Glomerular visceral epithelial cell (primary cell): ENCODE measurements around the gene SYTL3.
"Not testable (repeated sequence)": the region's sequence is repeated elsewhere in the genome, so short reads cannot be mapped to it uniquely, and the experiment has no call there.

ENCODE experiments used
- DNase-seq: peaks from one replicate; pipeline ENCODE4 v3.0.0-alpha.2; 2016; ENCODE audit errors: extremely low spot score

The SYTL3 gene

DNA sequence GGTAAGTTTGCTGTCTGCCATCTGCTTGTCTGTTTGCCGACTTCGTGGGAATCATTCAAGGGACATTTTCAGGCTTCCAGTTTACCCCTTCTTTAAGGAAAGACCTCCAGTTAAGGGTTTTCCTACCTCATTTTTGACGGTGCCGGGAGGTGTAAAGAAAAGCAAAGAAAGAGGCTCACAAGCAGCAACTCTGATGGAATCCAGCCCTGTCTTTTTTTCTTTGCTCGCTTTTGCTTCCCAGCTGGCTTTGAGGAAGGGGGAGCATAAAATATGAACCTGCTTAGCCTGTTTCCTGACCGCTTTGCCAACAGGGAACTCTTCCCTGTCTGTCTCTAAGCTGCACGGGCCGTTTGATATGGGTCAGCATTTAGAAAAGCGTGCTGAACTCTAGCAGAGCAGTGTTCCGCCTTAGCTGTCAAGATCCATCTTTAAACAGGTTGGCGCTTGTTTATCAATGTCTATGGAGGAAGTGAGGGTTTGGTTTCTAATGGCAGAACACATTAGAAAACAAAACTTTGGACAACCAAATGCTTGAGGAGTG lies 13.8 kb downstream of the SYTL3 start:
- no peak for DNase-seq

DNA sequence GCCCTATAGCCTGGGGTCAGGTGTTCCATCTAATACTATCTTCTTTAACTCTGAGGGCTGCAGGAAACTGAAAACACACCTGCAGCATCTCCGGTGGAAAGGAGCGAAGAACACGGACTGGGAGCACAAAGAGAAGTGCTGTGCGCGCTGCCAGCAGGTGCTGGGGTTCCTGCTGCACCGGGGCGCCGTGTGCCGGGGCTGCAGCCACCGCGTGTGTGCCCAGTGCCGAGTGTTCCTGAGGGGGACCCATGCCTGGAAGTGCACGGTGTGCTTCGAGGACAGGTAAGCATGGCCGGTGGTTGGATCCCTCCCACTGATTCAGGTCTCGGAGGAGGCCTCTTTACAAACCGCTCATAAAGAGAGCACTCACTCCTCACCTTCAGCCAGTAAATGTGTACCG lies 15.5 kb downstream of the SYTL3 start:
- no peak for DNase-seq

DNA sequence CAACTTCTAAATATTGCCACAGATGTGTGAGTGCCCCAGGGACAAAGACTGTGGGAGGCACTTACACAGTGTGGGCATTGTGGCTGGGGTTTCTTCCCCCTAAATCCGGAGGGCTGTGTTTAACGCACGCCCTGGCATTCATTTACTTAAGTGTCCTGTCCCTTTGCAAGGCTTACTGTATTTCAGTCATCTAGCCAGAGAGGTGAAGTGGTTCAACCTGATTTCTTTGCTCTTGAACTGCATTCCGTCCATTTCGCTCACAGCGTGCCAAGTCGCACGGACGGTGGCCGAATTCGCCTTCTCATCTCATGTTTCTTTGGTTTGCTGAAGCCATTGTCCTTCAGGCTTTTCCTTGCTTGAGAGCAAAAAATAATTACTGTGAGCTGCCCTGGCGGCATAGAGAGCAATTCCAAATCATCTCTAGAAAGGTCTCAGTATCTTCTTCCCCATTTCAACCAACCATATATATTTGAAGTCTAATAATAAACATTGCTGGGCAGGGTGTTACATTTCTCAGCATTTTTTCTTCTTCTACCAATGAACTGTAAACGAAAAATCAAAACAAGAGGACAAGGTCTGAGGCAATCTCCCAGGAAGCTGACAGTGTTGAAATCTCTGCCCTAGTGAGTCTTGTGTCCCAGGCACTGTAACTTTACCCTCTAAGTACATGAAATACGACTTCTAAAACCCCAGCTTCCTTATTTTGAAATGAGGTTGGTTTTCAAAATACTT lies 16.9 kb downstream of the SYTL3 start:
- DNase-seq, result no peak

DNA sequence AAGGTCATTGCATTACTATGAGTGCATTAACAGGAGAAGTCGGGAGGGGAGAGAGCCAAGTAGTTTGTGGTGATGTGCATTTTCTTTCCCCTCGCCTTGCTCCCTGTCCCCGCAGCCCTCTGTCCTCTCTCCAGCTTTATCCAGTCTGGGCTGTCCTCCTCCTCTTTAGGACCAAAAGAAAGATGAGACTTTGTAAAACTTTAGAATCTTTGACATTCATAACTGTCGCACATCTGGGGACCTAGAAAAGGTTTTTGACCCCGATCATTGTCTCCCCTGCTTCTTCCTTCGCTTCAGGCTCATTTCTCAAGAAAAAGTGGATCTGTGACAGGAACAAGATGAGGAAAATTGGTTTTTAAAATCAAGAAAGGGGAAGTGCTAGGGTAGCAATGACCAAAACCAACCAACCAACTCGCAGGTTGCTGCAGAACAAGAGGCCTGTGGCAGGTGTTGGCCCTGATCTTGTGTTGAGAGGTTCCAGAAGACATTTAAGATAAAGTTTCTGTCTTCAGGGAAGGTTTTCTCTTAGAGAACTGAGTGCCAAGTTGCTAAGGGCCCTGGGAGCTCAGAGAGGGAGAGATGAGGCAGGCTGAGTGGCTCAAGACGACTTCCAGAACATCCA lies 17.6 kb downstream of the SYTL3 start:
- DNase-seq, result no peak

DNA sequence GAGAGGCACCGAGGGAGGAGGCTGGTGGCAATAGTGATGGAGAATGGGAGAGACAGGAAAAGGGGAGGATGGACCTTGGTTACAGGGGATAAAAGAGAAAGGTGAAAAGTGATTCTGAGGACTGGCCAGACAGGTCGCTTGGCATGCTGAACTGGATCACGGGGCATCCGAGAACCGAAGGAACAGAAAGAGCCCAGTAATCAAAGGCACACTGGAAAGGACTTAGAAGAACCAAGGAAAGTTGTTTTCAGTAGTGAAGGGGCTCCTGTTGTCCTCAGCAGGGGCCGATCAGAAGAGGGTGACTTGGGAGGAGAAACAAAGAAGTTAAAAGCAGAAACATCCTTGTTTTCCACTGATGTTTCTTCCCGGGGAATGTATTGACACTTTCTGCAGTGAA lies 18.9 kb downstream of the SYTL3 start:
- DNase-seq, result no peak

DNA sequence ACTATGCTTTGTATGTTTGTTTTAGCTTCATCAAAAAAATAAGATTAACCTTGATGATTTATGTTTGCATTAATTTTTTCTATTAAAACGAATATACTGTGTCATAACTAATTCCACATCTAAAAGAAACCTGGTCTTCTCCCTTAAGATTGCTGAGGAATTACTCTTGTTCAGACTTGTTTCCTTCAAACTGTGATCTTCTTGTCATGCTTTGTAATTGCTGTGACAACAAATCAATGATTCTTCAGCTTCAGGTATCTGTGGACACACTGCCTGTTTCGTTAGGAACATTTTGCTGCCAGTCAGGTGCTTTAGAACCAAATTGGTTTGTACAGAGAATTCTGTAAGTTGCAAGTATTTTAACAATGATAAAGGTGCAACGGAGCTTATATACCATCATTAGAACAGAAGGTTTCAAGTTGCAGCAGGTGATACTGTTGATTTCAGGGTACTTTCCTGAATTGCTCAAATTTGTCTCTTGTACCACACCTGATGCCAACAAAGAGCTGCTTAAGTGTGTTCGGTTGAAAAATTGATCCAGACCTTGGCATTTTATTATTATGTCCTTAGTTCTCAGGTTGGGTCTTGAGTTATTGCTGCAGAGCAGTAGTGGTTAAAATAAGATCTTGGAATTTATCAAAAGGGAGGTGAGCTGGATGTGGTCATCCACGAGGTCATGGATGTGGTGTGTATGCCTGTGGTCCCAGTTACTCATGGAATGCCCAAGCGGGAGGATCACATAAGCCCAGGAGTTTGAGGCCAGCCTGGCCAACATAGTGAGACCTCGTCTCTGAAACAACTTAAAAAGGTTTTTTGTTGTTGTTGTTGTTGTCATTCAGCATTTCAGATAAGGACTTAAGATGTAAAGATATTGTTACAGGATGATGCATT lies 19.5 kb downstream of the SYTL3 start:
- DNase-seq, result peak; percentile 54

DNA sequence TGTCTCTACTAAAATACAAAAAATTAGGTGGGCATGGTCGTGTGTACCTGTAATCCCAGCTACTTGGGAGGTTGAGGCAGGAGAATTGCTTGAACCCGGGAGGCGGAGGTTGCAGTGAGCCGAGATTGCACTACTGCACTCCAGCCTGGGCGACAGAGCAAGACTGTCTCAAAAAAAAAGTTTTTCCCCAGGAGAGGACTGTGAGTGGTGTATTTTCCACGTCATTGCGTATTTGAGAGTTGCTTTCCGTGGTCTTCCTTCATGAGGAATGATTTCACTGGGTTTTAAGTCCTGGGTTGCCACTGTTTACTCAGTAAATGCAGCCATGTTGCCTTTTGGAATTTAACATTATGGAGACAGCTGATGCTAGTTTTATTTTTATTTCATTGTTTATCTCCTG lies 22.3 kb downstream of the SYTL3 start:
- DNase-seq, result not testable (repeated sequence)

DNA sequence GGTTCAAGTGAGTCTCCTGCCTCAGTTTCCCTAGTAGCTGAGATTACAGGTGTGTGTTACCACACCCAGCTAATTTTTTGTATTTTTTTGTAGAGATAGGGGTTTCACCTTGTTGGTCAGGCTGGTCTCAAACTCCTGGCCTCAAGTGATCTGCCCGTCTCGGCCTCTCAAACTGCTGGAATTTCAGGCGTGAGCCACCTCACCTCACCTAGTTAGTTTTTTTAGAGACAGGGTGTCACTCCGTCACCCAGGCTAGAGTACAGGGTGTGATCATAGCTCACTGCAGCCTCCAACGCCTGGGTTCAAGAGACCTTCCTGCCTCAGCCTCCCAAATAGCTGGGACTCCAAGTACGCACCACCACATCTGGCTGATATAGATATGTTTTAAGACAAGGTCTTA lies 22.9 kb downstream of the SYTL3 start:
- DNase-seq, result no peak

DNA sequence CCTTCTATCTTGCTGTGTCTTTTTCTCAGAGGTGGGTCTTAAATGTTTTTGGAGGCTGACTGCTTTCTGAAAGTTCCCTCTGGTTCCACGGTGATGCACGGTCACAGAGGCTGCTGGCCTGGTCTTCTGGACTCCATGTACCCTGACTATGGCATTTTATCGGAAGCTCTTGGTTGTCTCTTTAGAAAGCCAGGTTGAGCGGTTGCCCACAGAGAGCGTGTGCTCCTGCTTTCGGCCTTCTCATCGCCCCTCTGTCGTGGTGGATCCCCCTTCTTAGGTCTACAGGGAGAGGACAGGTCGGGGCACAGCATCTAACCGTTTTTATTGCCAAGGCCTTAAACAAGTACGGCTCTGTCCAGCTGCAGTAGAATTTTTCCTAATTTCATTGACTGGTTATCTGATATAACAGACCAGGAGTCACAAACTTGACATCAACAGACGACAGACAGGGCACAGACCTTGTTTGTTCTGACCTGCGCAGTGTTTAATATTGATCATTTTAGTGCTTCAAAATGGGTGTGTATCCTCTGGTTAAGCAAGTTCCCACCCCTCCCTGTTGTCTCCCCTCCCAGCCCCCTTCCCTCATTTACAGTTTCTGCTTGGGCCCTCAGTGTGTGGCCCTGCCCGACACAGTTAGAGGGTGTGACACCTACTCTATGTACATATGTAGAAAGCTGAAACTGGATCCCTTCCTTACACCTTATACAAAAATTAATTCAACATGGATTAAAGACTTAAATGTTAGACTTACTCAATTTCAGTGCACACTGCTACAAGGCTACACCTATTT lies 24.7 kb downstream of the SYTL3 start:
- DNase-seq, result no peak

DNA sequence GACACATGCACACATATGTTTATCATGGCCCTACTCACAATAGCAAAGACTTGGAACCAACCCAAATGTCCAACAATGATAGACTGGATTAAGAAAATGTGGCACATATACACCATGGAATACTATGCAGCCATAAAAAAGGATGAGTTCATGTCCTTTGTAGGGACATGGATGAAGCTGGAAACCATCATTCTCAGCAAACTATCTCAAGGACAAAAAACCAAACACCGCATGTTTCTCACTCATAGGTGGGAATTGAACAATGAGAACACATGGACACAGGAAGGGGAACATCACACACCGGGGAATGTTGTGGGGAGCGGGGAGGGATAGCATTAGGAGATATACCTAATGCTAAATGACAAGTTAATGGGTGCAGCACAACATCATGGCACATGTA lies 27.2 kb downstream of the SYTL3 start:
- DNase-seq, result not testable (repeated sequence)

DNA sequence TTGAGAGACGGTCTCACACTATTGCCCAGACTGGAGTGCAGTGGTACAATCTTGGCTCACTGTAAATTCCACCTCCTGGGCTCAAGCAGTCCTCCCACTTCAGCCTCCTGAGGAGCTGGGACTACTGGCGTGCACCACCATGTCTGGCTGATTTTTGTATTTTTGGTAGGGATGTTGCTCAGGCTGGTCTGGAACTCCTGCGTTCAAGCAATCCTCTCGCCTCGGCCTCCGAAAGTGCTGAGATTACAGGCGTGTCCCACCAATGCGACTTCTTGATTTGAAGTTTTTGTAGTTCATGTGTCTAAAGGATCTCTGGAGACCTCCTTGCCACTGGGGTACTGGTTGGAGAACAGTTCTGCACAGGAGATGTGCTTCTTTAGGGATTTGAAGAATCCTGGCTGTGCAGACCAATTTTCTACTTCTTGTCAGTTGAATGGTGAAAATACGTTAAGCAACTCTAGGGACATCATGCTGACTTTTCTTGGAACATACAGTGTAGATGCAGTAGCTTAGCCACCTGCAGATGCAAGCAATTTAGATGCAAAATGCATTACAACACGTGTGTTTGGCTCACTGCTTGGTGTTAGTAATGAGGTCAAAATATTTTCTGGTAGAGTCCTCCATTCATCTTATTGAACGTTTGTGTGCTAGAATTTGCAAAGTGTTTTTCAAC lies 28.2 kb downstream of the SYTL3 start:
- DNase-seq, result no peak

DNA sequence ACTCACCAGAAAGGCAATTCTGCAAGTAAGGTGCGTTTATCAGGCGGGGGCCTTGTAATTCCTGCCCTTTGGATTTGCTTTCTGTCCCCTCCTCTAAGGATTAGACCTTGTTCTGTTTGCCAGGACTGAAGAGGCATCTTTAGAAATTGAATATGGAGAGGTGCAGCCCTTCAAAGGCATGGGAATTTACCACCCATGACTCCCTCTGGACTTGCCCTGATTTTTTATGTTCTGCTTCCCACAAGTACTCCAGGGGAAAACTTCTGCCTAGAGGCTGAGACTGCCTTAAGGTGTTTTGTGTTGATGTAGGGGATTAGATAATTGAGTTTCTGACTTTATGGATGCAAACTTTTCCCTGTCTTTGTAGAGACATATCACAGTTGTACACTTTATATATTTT lies 30.2 kb downstream of the SYTL3 start:
- DNase-seq, result no peak

DNA sequence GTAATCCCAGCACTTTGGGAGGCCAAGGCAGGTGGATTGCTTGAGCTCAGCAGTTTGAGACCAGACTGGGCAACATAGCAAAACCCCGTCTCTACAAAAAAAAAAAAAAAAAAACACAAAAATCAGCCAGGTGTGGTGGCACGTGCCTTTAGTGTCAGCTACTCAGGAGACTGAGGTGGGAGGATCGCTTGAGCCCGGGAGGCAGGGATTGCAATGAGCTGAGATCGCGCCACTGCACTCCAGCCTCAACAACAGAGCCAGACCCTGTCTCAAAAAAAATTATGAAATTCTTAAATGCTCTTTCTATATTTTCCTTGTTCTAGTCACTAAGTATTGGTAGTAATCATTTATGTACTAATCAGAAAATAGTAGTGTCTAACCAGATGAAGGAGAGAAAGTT lies 30.6 kb downstream of the SYTL3 start:
- no peak for DNase-seq

DNA sequence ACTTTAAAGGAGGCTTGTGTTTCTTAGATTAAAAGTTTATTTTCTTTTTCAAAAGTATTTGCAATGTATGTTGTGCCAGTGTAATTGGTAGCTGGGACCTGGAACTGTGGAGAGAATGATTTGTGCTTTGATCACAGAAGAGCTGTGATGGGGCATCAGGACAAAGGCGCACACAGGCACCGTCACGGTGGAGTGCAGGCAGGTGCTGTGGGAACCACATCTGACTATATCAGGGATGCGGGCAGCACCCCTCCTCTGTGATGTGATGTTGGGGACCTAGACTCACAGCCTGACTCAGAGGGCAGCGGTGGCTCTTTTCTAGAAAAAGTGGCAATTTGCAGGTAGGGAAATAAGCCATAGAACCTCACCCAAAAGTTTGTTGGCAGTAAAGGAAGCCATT lies 34.5 kb downstream of the SYTL3 start:
- DNase-seq, result no peak

DNA sequence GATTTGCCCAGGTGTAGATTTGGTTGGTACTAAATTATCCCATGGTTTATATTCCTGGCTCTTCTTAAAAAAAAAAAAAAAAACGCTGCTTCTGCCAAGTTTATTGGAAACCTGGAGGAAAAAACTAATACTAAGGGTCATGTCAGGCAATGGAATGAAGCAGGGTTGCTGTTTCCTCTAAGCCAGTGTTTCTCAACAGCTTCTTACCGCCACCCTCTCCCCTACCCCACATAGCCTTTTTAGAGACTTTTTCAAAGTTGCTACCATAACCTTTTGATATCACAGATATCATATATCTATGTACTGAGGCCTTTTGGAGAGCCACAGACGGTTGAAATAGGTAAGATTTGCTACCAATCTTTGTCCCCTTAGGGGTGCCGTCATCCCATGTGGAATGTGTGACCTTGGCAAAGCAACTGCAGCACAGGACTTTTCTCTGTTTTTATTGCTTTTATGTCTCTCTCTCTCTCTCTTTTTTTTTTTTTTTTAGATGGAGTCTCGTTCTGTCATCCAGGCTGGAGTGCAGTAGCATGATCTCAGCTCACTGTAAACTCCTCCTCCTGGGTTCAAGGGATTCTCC lies 35.0 kb downstream of the SYTL3 start:
- no peak for DNase-seq

DNA sequence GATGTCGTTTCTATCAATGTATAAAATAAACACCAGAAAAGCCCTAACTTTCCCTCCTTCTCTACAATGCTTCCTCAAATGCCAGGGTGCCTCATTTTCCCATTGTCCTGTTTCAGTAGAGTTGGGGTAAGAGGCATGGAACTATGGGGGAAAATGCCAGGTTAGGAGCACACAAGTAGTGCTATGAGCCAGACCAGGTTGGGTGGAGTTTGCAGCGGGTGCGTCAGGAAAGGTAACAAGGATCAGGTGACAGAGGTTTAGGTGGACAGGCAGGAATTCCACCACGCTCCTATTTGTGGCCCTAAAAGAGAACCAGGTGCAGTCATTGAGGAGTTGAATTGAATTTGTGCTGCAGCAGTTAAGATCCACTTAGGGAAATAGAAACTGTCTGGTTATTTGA lies 36.5 kb downstream of the SYTL3 start:
- DNase-seq, result no peak

DNA sequence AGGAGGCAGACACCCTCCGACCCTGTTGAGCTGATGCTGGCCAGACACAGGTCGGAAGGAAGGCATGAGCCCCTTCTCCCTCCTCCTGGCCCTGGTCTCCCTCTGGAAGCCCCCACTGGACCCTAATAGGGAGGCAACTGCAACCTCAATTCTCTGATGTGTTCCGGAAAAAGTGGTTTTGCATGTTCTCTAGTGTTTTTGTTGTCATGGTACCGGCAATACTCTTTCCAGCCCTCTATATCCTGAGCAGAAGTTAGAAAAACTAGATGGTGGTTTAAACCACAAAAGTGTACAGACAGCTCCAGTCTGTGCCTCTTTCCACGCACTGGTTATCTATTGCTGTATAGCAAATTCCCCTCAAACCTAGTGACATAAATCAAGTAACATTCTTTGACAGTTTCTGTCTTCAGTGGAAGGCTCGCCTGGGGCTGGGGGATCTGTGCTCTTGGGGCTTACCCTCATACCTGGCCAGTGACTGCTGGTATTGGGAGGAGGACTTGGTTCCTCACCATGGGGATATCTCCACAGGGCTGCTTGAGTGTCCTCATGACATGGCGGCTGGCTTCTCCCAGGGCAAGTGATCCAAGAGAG lies 37.0 kb downstream of the SYTL3 start:
- DNase-seq, result no peak

DNA sequence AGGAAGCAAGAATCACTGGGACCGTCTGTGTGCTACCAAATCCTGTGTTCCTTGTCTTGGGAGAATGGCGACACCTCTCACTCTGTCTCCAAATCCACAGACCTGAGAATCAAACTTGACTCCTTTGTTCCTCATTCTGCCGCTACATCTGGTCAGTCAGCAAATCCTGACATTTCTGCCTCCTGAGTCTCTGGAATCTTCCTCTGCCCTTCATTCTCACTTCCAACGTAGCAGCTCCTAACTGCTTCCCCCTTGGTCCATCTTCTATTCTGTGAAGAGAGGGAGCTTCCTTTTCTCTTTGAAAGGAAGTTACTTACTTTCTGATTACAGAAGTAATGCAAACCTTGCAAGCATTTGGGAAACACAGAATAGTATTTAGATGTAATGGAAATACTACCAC lies 37.7 kb downstream of the SYTL3 start:
- no peak for DNase-seq

DNA sequence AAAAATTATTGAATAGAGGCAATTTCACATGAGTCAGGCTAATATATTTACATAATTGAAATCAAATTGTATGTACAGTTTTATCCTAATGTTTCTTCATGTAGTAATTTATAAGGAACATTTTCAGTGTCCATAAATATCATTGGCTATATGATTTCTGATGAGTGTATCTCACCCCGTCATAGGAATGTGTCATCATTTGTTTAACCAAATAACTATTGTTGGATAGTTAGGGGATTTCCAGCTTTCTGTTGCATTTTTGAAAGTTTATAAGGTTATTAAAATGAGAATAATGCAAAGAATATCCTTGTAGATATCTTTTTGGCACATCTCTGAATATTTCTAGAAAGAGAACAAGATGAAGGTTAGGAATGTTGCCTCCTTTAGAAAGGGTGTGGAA lies 39.0 kb downstream of the SYTL3 start:
- no peak for DNase-seq

DNA sequence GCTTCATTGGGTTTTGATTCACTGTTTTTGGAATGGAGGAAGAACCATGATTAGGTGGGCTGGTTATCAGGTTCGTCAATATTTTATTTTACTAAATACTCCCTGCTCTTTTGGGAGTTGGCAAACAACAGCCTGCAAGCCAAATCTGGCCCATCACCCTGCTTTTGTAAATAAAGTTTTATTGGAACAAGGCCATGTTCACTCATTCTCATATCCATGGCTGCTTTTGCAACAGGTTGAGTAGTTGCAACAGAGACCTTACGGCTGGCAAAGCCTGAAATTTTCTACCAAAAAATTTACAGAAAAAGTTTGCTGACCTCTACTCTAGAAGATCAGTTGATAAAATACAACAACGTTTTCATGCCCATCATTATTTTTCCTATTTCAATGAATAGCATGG lies 45.1 kb downstream of the SYTL3 start:
- no peak for DNase-seq
